PC-3 (cell line): ENCODE measurements around the gene VSIG10L2. TPM values are rescaled to one million over a fixed set of nuclear protein-coding genes. Genes with fewer than 3 reads are reported as not detected.

Source experiments
- ATAC-seq: fragments of 200-7000 bp; cut with Tn5 transposase; 2 replicates; pipeline ENCODE4 v1.9.1; 2020; ENCODE audit warnings: mild to moderate bottlenecking, moderate library complexity
- BruUV-seq: library from RNA; stranded (reverse); fragments of 400-500 nt; replicated peaks from 2 replicates; lab custom pipeline; 2021; lab: Mats Ljungman, UMichigan
- CTCF ChIA-PET: fragments of 300-600 bp; sonication (Branson Sonifier 250); formaldehyde crosslinking; loops from one replicate; lab custom pipeline; 2022; ENCODE audit warnings: antibody characterized with exemption; lab: Charles Lee
- POLR2A ChIA-PET: fragments of 300-600 bp; sonication (Branson Sonifier 250); formaldehyde crosslinking; loops from one replicate; lab custom pipeline; 2022; ENCODE audit warnings: antibody characterized with exemption; ENCODE audit not compliant: unreplicated experiment; lab: Charles Lee
- DNase-seq: peaks from one replicate; pipeline ENCODE4 v3.0.0-alpha.2; 2015
- H2AFZ ChIP-seq: fragments of 300-600 bp; sonication (generic); 2 replicates; pipeline ENCODE4 v1.6.0; 2016; ENCODE audit warnings: antibody characterized with exemption, low read length
- H3F3A ChIP-seq: fragments of 300-600 bp; sonication (generic); one replicate; pipeline ENCODE4 v1.6.0; 2017; ENCODE audit warnings: antibody characterized with exemption, low read length, control low read depth, mild to moderate bottlenecking; ENCODE audit not compliant: unreplicated experiment
- H3K27ac ChIP-seq: fragments of 300-600 bp; sonication (generic); 2 replicates; pipeline ENCODE4 v1.5.1; 2016; ENCODE audit warnings: mild to moderate bottlenecking, low read length
- H3K27me3 ChIP-seq: fragments of 300-600 bp; sonication (generic); 2 replicates; pipeline ENCODE4 v1.6.1; 2016; ENCODE audit warnings: low read length, mixed read lengths
- H3K36me3 ChIP-seq: fragments of 300-600 bp; sonication (generic); 2 replicates; pipeline ENCODE4 v1.6.1; 2016; ENCODE audit warnings: low read depth, mixed run types, low read length, mixed read lengths
- H3K4me1 ChIP-seq: fragments of 300-600 bp; sonication (generic); 2 replicates; pipeline ENCODE4 v1.5.1; 2016; ENCODE audit warnings: low read length; ENCODE audit not compliant: insufficient read depth
- H3K4me2 ChIP-seq: fragments of 300-600 bp; sonication (generic); 2 replicates; pipeline ENCODE4 v1.6.0; 2016; ENCODE audit warnings: low read length
- H3K4me3 ChIP-seq: fragments of 300-600 bp; sonication (generic); 2 replicates; pipeline ENCODE4 v1.5.1; 2016; ENCODE audit warnings: mild to moderate bottlenecking, low read length, mixed read lengths
- H3K79me2 ChIP-seq: fragments of 300-600 bp; sonication (generic); 2 replicates; pipeline ENCODE4 v1.6.1; 2017; ENCODE audit warnings: low read length, mixed read lengths
- H3K9ac ChIP-seq: fragments of 300-600 bp; sonication (generic); 2 replicates; pipeline ENCODE4 v1.6.0; 2016; ENCODE audit warnings: mild to moderate bottlenecking, low read length
- H3K9me2 ChIP-seq: fragments of 300-600 bp; sonication (generic); replicated peaks from 2 replicates; pipeline ENCODE4 v1.6.1; 2016; ENCODE audit warnings: mixed run types, low read length, mixed read lengths
- H3K9me3 ChIP-seq: fragments of 300-600 bp; sonication (generic); 2 replicates; pipeline ENCODE4 v1.6.1; 2016; ENCODE audit warnings: low read length, mixed read lengths
- H4K20me1 ChIP-seq: fragments of 300-600 bp; sonication (generic); 2 replicates; pipeline ENCODE4 v1.6.1; 2016; ENCODE audit warnings: low read length, mixed read lengths
- EZH2 ChIP-seq: fragments of 300-600 bp; sonication (generic); IDR thresholded peaks from one replicate; pipeline ENCODE4 v1.6.1; 2017; ENCODE audit warnings: antibody characterized with exemption, mild to moderate bottlenecking, low read length; ENCODE audit not compliant: unreplicated experiment
- EZH2phosphoT487 ChIP-seq: fragments of 300-600 bp; sonication (generic); IDR thresholded peaks from 2 replicates; pipeline ENCODE4 v1.6.1; 2018; ENCODE audit warnings: mild to moderate bottlenecking, antibody characterized with exemption, low read length, borderline replicate concordance
- intact Hi-C: fragments of 100-400 bp; cut with micrococcal nuclease; formaldehyde crosslinking; loops from 2 replicates; pipeline ENCODE4 v1.9.0; 2023
- total RNA-seq: library from RNA; depleted of rRNA; stranded (reverse); fragments of >200 nt; gene quantifications from 2 replicates; pipeline ENCODE4 v1.2.3, GENCODE V29; 2014
- TF ChIP-seq, protein P1 (sequence below): fragments of 300-600 bp; sonication (generic); conservative IDR thresholded peaks from 2 replicates; pipeline ENCODE4 v1.5.1; 2017; ENCODE audit warnings: antibody characterized with exemption, low read depth, mild to moderate bottlenecking, low read length

VSIG10L2 gene
- total RNA-seq, 1 experiment from 2014 or later: not detected

DNA sequence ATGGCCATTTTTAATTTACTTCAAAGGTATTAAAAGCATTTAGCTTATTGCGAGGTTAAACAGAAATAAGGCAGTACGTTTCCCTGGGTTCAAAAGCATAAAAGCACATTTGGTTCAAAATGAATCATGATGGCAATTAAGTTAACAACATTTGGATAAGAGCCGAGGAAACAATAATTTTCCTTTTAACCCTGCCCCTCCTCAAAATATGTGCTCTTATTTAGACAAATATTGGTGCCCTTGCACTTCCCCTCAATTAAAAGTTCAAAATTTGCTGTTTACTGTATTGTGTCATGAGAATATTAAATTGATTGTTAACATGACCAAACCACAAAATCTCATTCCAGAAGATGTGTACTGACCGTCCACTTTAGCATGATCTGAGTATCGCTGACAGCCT, 48.7 kb downstream of the VSIG10L2 start:
- no peak overlapping the region for H3K4me3 ChIP-seq
- 0 out of 2 replicates have a peak, but pooled peaks cover 3% of the 10 kb centered on the region for H3K36me3 ChIP-seq
- no peak for DNase-seq
- POLR2A ChIA-PET: no interaction called here
- no peaks in the 10 kb centered on the region for H3K27me3 ChIP-seq
- intact Hi-C loops: no loop called here
- H3K9me3 ChIP-seq: no peaks in the 10 kb centered on the region
- no peaks in the 10 kb centered on the region for H3K4me1 ChIP-seq
- ATAC-seq: no peak
- H3K9me2 ChIP-seq: no peaks in the 10 kb centered on the region
- TF ChIP-seq EZH2 (no peak), EZH2phosphoT487 (no peak)
- TF ChIP-seq, protein P1, sequence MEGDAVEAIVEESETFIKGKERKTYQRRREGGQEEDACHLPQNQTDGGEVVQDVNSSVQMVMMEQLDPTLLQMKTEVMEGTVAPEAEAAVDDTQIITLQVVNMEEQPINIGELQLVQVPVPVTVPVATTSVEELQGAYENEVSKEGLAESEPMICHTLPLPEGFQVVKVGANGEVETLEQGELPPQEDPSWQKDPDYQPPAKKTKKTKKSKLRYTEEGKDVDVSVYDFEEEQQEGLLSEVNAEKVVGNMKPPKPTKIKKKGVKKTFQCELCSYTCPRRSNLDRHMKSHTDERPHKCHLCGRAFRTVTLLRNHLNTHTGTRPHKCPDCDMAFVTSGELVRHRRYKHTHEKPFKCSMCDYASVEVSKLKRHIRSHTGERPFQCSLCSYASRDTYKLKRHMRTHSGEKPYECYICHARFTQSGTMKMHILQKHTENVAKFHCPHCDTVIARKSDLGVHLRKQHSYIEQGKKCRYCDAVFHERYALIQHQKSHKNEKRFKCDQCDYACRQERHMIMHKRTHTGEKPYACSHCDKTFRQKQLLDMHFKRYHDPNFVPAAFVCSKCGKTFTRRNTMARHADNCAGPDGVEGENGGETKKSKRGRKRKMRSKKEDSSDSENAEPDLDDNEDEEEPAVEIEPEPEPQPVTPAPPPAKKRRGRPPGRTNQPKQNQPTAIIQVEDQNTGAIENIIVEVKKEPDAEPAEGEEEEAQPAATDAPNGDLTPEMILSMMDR: no peak
- H4K20me1 ChIP-seq: no peaks in the 10 kb centered on the region
- H3F3A ChIP-seq: no peaks in the 10 kb centered on the region
- no peak overlapping the region for H3K27ac ChIP-seq
- no peak overlapping the region for H3K9ac ChIP-seq
- no peak overlapping the region for H3K4me2 ChIP-seq
- no peak overlapping the region for H2AFZ ChIP-seq
- BruUV-seq: no TSS peak
- CTCF ChIA-PET: no interaction called here
- H3K79me2 ChIP-seq: no peaks in the 10 kb centered on the region

GRCh38 chr11:125995313-125995712, 49.5 kb downstream of the VSIG10L2 start:
- H3F3A ChIP-seq: no peaks in the 10 kb centered on the region
- intact Hi-C loops: no loop called here
- no peaks in the 10 kb centered on the region for H3K9me2 ChIP-seq
- H3K4me2 ChIP-seq: no peak overlapping the region
- no peak overlapping the region for H3K27ac ChIP-seq
- no peaks in the 10 kb centered on the region for H3K27me3 ChIP-seq
- H3K79me2 ChIP-seq: no peaks in the 10 kb centered on the region
- H3K9me3 ChIP-seq: no peaks in the 10 kb centered on the region
- H3K9ac ChIP-seq: no peak overlapping the region
- no peak for DNase-seq
- CTCF ChIA-PET: no interaction called here
- POLR2A ChIA-PET: no interaction called here
- TF ChIP-seq EZH2 (no peak), EZH2phosphoT487 (no peak)
- TF ChIP-seq, protein P1: no peak
- ATAC-seq: no peak
- no peak overlapping the region for H2AFZ ChIP-seq
- BruUV-seq: no TSS peak
- no peak overlapping the region for H3K4me3 ChIP-seq
- no peaks in the 10 kb centered on the region for H4K20me1 ChIP-seq
- no peaks in the 10 kb centered on the region for H3K4me1 ChIP-seq
- H3K36me3 ChIP-seq: 0 out of 2 replicates have a peak, but pooled peaks cover 3% of the 10 kb centered on the region

DNA sequence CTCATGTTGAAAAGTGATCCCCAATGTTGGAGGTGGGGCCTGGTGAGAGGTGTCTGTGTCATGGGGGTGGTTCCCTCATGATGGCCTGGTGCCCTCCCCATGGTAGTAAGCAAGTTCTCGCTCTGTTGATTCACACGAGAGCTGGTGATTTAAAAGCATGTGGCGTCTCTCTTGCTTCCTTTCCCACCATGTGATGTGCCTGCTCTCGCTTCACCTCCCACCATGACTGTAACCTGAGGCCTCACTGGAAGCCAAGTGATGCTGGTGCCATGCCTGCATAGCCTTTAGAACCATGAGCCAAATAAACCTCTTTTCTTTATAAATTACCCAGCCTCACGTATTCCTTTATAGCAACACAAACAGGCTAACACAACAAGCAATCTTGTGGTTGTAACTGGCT, 52.4 kb downstream of the VSIG10L2 start:
- Histone ChIP-seq H3K79me2 (no peaks in the 10 kb centered on the region), H2AFZ (no peak overlapping the region), H3K27me3 (no peaks in the 10 kb centered on the region), H3K9me3 (no peaks in the 10 kb centered on the region), H3F3A (no peaks in the 10 kb centered on the region), H3K9ac (no peak overlapping the region), H3K4me1 (no peaks in the 10 kb centered on the region), H3K4me3 (no peak overlapping the region), H3K9me2 (no peaks in the 10 kb centered on the region), H4K20me1 (no peaks in the 10 kb centered on the region), H3K27ac (no peak overlapping the region), H3K4me2 (no peak overlapping the region), H3K36me3 (0 out of 2 replicates have a peak, but pooled peaks cover 3% of the 10 kb centered on the region)
- ATAC-seq (no peak), DNase-seq (no peak)
- POLR2A ChIA-PET: no interaction called here
- no TSS peak for BruUV-seq
- no peak for TF ChIP-seq EZH2
- TF ChIP-seq, protein P1: no peak
- TF ChIP-seq EZH2phosphoT487: no peak
- CTCF ChIA-PET: no interaction called here
- intact Hi-C loops: no loop called here
